Suprapubic skin (tissue), 4 donors: ENCODE results near the gene F8. TPM values are rescaled to one million over a fixed set of nuclear protein-coding genes. Genes with fewer than 3 reads are reported as not detected.

Experiments used
- DNase-seq, 2 donors: peaks; one replicate each; pipeline ENCODE4 v3.0.0-alpha.2; 2019; ENCODE audit warnings: low spot score in 2 of 2
- H3K27ac ChIP-seq: fragments of 200-600 bp; sonication (generic); one replicate; pipeline ENCODE4 v1.5.1; 2019
- H3K27me3 ChIP-seq: fragments of 200-600 bp; sonication (generic); one replicate; pipeline ENCODE4 v1.5.1; 2019
- H3K36me3 ChIP-seq: fragments of 200-600 bp; sonication (generic); one replicate; pipeline ENCODE4 v1.5.1; 2019
- H3K4me1 ChIP-seq: fragments of 200-600 bp; sonication (generic); one replicate; pipeline ENCODE4 v1.5.1; 2019
- H3K4me3 ChIP-seq: fragments of 200-600 bp; sonication (generic); one replicate; pipeline ENCODE4 v1.5.1; 2019; ENCODE audit warnings: mild to moderate bottlenecking
- H3K9me3 ChIP-seq: fragments of 200-600 bp; sonication (generic); one replicate; pipeline ENCODE4 v1.5.1; 2019
- EP300 ChIP-seq: sonication (generic); formaldehyde crosslinking; IDR thresholded peaks from one replicate; pipeline ENCODE4 v1.6.1; 2017; ENCODE audit warnings: antibody characterized with exemption
- POLR2A ChIP-seq, 2 donors: fragments of 450-650 bp; IDR thresholded peaks; one replicate each; pipeline ENCODE4 v1.6.1; 2017; ENCODE audit warnings: antibody characterized with exemption in 2 of 2, mild to moderate bottlenecking in 2 of 2, moderate library complexity in 2 of 2
- POLR2AphosphoS5 ChIP-seq, 3 donors: sonication (generic); formaldehyde crosslinking; IDR thresholded peaks; one replicate each; pipeline ENCODE4 v1.6.1; 2017; ENCODE audit warnings: antibody characterized with exemption in 3 of 3
- WGBS: methylation state at CpG from one replicate; pipeline ENCODE4 v1.1.5; 2018; 5-methylcytosine and 5-hydroxymethylcytosine counted together
- total RNA-seq, 4 donors: library from RNA; depleted of rRNA; stranded (reverse); fragments of >200 nt; gene quantifications; one replicate each; pipeline ENCODE4 v1.1.0, GENCODE V29; 2016
- TF ChIP-seq, protein P1 (sequence below), 2 donors: fragments of 200-600 bp in 1 of 2; fragments of 450-650 bp in 1 of 2; sonication (generic) in 1 of 2; IDR thresholded peaks; one replicate each; pipeline ENCODE4 v1.5.1; 2016 to 2019; ENCODE audit warnings: antibody characterized with exemption in 2 of 2, mild to moderate bottlenecking in 1 of 2, moderate library complexity in 1 of 2

The F8 gene
- total RNA-seq, 4 donors from 2014 or later = 5.1 to 15.0 (median 6.7) TPM

GRCh38 chrX:155056471-155056870 lies 33.9 kb upstream of the F8 start:
- Histone ChIP-seq H3K9me3 (no peaks in the 10 kb centered on the region), H3K27ac (no peak overlapping the region), H3K4me1 (peaks cover 5% of the 10 kb centered on the region), H3K27me3 (no peaks in the 10 kb centered on the region), H3K36me3 (peaks cover 13% of the 10 kb centered on the region), H3K4me3 (no peak overlapping the region)
- no peak for DNase-seq
- TF ChIP-seq EP300 = no peak
- TF ChIP-seq, protein P1, sequence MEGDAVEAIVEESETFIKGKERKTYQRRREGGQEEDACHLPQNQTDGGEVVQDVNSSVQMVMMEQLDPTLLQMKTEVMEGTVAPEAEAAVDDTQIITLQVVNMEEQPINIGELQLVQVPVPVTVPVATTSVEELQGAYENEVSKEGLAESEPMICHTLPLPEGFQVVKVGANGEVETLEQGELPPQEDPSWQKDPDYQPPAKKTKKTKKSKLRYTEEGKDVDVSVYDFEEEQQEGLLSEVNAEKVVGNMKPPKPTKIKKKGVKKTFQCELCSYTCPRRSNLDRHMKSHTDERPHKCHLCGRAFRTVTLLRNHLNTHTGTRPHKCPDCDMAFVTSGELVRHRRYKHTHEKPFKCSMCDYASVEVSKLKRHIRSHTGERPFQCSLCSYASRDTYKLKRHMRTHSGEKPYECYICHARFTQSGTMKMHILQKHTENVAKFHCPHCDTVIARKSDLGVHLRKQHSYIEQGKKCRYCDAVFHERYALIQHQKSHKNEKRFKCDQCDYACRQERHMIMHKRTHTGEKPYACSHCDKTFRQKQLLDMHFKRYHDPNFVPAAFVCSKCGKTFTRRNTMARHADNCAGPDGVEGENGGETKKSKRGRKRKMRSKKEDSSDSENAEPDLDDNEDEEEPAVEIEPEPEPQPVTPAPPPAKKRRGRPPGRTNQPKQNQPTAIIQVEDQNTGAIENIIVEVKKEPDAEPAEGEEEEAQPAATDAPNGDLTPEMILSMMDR (IDR thresholded peaks at IDR 0.05) = no peak
- TF ChIP-seq POLR2A (IDR thresholded peaks at IDR 0.05) = no peak
- no peak for TF ChIP-seq POLR2AphosphoS5 (IDR thresholded peaks at IDR 0.05)
- WGBS = 86% methylated on average over 1 of the region's 1 CpG

GRCh38 chrX:155055494-155055893 lies 33.0 kb upstream of the F8 start:
- H3K27me3 ChIP-seq = no peaks in the 10 kb centered on the region
- no peak for DNase-seq
- no peak for TF ChIP-seq EP300
- TF ChIP-seq, protein P1 (IDR thresholded peaks at IDR 0.05) = no peak
- no peak for TF ChIP-seq POLR2A (IDR thresholded peaks at IDR 0.05)
- TF ChIP-seq POLR2AphosphoS5 (IDR thresholded peaks at IDR 0.05) = no peak
- H3K36me3 ChIP-seq = peaks cover 12% of the 10 kb centered on the region
- WGBS = 82% methylated on average over 3 of the region's 3 CpGs
- no peaks in the 10 kb centered on the region for H3K9me3 ChIP-seq
- no peak overlapping the region for H3K4me3 ChIP-seq
- H3K27ac ChIP-seq = no peak overlapping the region
- peaks cover 5% of the 10 kb centered on the region for H3K4me1 ChIP-seq

GRCh38 chrX:155054255-155054654 lies 31.7 kb upstream of the F8 start:
- no peak for DNase-seq
- WGBS = 86% methylated on average over 4 of the region's 4 CpGs
- H3K9me3 ChIP-seq = no peaks in the 10 kb centered on the region
- H3K27me3 ChIP-seq = no peaks in the 10 kb centered on the region
- TF ChIP-seq POLR2A (IDR thresholded peaks at IDR 0.05) = no peak
- H3K4me3 ChIP-seq = no peak overlapping the region
- H3K4me1 ChIP-seq = peaks cover 5% of the 10 kb centered on the region
- H3K27ac ChIP-seq = no peak overlapping the region
- peaks cover 10% of the 10 kb centered on the region for H3K36me3 ChIP-seq

GRCh38 chrX:155053656-155054055 lies 31.1 kb upstream of the F8 start:
- DNase-seq = no peak
- peaks cover 10% of the 10 kb centered on the region for H3K36me3 ChIP-seq
- H3K4me3 ChIP-seq = no peak overlapping the region
- no peak overlapping the region for H3K27ac ChIP-seq
- 68% methylated on average over 3 of the region's 3 CpGs for WGBS
- H3K4me1 ChIP-seq = peaks cover 5% of the 10 kb centered on the region
- no peaks in the 10 kb centered on the region for H3K9me3 ChIP-seq
- H3K27me3 ChIP-seq = no peaks in the 10 kb centered on the region
- no peak for TF ChIP-seq POLR2A (IDR thresholded peaks at IDR 0.05)
- TF ChIP-seq, protein P1 (IDR thresholded peaks at IDR 0.05) = no peak
- no peak for TF ChIP-seq EP300
- TF ChIP-seq POLR2AphosphoS5 (IDR thresholded peaks at IDR 0.05) = no peak

- DNase-seq = no peak
- 69% methylated on average over 5 of the region's 5 CpGs for WGBS
- no peak overlapping the region for H3K27ac ChIP-seq
Measured at GRCh38 chrX:155052738-155053498, 30.4 kb upstream of the F8 start.

More at GRCh38 chrX:155052738-155053498, 30.4 kb upstream of the F8 start:
- H3K36me3 ChIP-seq = peaks cover 10% of the 10 kb centered on the region
- no peaks in the 10 kb centered on the region for H3K9me3 ChIP-seq
- peaks cover 5% of the 10 kb centered on the region for H3K4me1 ChIP-seq
- no peak overlapping the region for H3K4me3 ChIP-seq
- TF ChIP-seq, protein P1 (IDR thresholded peaks at IDR 0.05) = no peak
- H3K27me3 ChIP-seq = no peaks in the 10 kb centered on the region
